Astrocyte (in vitro differentiated cells and primary cell): ENCODE measurements around the gene ZNF787. TPM values are rescaled to one million over a fixed set of nuclear protein-coding genes. Genes with fewer than 3 reads are reported as not detected.

Experiments
- DNase-seq: peaks from one replicate; pipeline ENCODE4 v3.0.0-alpha.2; 2010; ENCODE audit warnings: low read depth
- FAIRE-seq: peaks from 2 replicates; lab custom pipeline; 2011; peaks lifted over from hg19 to GRCh38; lab: Jason Lieb, UNC
- H2AFZ ChIP-seq: 2 replicates; pipeline ENCODE4 v1.6.0; 2012; ENCODE audit warnings: low read depth, low read length, inconsistent platforms
- H3K27ac ChIP-seq: 2 replicates; pipeline ENCODE4 v1.5.1; 2011; ENCODE audit warnings: low read depth, low read length, inconsistent platforms
- H3K27me3 ChIP-seq: 2 replicates; pipeline ENCODE4 v1.6.0; 2011; ENCODE audit warnings: low read length, inconsistent platforms; ENCODE audit not compliant: insufficient read depth
- H3K36me3 ChIP-seq: 2 replicates; pipeline ENCODE4 v1.5.1; 2011; ENCODE audit warnings: low read length, inconsistent platforms; ENCODE audit not compliant: insufficient read depth
- H3K4me1 ChIP-seq: 2 replicates; pipeline ENCODE4 v1.5.1; 2011; ENCODE audit warnings: low read length, inconsistent platforms; ENCODE audit not compliant: insufficient read depth
- H3K4me2 ChIP-seq: 2 replicates; pipeline ENCODE4 v1.6.0; 2012; ENCODE audit warnings: low read length, inconsistent platforms
- H3K4me3 ChIP-seq: 2 replicates; pipeline ENCODE4 v1.5.1; 2011; ENCODE audit warnings: low read depth, mild to moderate bottlenecking, low read length, inconsistent platforms; ENCODE audit not compliant: insufficient read depth
- H3K79me2 ChIP-seq: 2 replicates; pipeline ENCODE4 v1.6.0; 2012; ENCODE audit warnings: mild to moderate bottlenecking, low read length, inconsistent platforms; ENCODE audit not compliant: insufficient read depth
- H3K9ac ChIP-seq: 2 replicates; pipeline ENCODE4 v1.6.0; 2012; ENCODE audit warnings: mild to moderate bottlenecking, low read length, inconsistent platforms
- H3K9me3 ChIP-seq: 2 replicates; pipeline ENCODE4 v1.5.1; 2012; ENCODE audit warnings: low read depth, mild to moderate bottlenecking, low read length, inconsistent platforms; ENCODE audit not compliant: insufficient read depth
- H4K20me1 ChIP-seq: 2 replicates; pipeline ENCODE4 v1.6.0; 2012; ENCODE audit warnings: low read length, inconsistent platforms; ENCODE audit not compliant: insufficient read depth
- H3K27ac Mint-ChIP-seq: one replicate; pipeline ENCODE4 v1.8.0; 2021; ENCODE audit warnings: mild to moderate bottlenecking, mixed read lengths; ENCODE audit not compliant: unreplicated experiment
- H3K27me3 Mint-ChIP-seq: one replicate; pipeline ENCODE4 v1.8.0; 2021; ENCODE audit warnings: low read depth, mixed read lengths; ENCODE audit not compliant: unreplicated experiment
- H3K36me3 Mint-ChIP-seq: one replicate; pipeline ENCODE4 v1.8.0; 2021; ENCODE audit warnings: low read depth, mixed read lengths; ENCODE audit not compliant: unreplicated experiment
- H3K4me1 Mint-ChIP-seq: one replicate; pipeline ENCODE4 v1.8.0; 2021; ENCODE audit warnings: low read depth, mixed read lengths; ENCODE audit not compliant: unreplicated experiment
- H3K4me3 Mint-ChIP-seq: one replicate; pipeline ENCODE4 v1.8.0; 2021; ENCODE audit warnings: mild to moderate bottlenecking, moderate library complexity, mixed read lengths; ENCODE audit not compliant: unreplicated experiment
- H3K9me3 Mint-ChIP-seq: one replicate; pipeline ENCODE4 v1.8.0; 2021; ENCODE audit warnings: mild to moderate bottlenecking, mixed read lengths; ENCODE audit not compliant: unreplicated experiment
- CTCF ChIP-seq: IDR thresholded peaks from 2 replicates; pipeline ENCODE4 v1.5.1; 2011; ENCODE audit warnings: low read depth, mild to moderate bottlenecking, inconsistent platforms, low read length, moderate library complexity; ENCODE audit not compliant: insufficient read depth
- EZH2 ChIP-seq: IDR thresholded peaks from 2 replicates; pipeline ENCODE4 v1.6.1; 2012; ENCODE audit warnings: mild to moderate bottlenecking, low read length, inconsistent platforms; ENCODE audit not compliant: insufficient read depth
- total RNA-seq: library from RNA; stranded (reverse); gene quantifications from 2 replicates; pipeline ENCODE4 v1.2.1, GENCODE V29; 2021

The ZNF787 gene
- total RNA-seq, 1 donor from 2014 or later: 36.3 TPM

DNA sequence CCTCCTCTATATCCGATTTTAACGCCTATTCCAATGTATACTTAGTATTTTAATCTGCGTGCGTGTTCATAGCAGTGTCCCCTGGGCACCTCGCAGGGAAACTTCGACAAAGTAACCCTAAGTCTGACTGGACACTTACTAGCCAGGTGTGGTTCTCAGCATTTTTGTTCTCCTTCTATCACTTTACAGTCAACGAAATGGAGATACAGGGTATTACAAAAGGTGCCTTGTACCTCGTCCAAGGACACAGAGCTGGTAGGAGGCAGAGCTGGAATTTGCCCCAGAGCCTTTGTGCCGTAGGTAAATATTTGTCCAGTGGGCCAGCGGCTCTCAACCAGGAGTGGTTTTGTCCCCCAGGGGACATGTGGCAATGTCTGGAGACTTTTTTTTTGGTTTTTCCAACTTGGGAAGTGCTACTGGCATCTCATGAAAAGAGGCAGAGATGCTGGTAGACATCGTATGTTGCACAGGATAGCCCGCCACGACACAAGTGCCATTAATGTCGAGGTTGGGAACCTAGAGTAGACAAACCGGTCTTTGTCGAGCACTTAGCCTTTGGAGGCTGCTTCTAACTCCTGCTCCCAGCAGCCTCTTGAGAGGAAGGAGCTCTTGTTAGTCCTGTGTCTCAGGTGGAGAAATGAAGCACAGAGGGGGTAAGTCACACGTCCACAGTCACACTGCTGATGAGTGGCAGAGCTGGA lies 21.1 kb upstream of the ZNF787 start:
- Histone ChIP-seq H4K20me1 (peaks cover 15% of the 10 kb centered on the region), H3K79me2 (peaks cover 38% of the 10 kb centered on the region), H3K27ac (no peak overlapping the region), H2AFZ (no peak overlapping the region), H3K9me3 (no peaks in the 10 kb centered on the region), H3K27me3 (no peaks in the 10 kb centered on the region), H3K36me3 (no peaks in the 10 kb centered on the region), H3K9ac (peak overlapping the region; percentile 60), H3K4me1 (peaks cover 8% of the 10 kb centered on the region), H3K4me3 (peak overlapping the region; percentile 68), H3K4me2 (peak overlapping the region; percentile 97)
- no peaks in the 10 kb centered on the region for H3K9me3 Mint-ChIP-seq
- FAIRE-seq: no peak
- H3K36me3 Mint-ChIP-seq: no peaks in the 10 kb centered on the region
- H3K4me3 Mint-ChIP-seq: peak overlapping the region; percentile 84
- H3K4me1 Mint-ChIP-seq: peaks cover 9% of the 10 kb centered on the region
- DNase-seq: no peak
- no peak overlapping the region for H3K27ac Mint-ChIP-seq
- TF ChIP-seq EZH2 (no peak), CTCF (no peak)
- no peaks in the 10 kb centered on the region for H3K27me3 Mint-ChIP-seq

DNA sequence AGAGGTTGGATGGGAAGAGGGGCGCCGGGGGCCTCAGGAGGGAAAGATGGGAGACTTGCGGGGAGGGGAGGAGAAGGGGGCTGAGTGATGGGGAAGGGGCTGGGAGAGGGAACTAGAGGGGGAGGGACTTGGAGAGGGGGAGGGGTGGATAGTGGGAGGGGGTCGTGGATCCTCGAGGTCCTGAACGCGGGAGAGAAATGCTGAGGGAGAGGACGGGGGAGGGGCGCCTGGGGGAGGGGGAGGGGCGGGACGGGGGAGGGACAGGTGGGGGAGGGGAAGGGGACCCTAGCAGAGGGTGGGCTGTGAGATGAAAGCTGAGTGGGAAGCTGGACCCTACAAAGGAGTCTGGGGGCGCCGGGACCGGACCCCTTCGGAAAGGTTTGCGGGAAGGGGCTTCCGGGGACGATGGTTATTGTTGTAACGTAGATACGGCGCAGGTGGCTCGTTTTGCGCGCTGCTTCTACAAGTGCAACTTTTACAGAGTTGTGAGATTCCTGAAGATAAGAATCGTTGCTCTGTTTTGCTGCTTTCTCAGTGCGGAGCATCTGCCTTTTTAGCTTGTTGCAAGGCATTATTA lies 20.4 kb upstream of the ZNF787 start:
- Histone ChIP-seq H3K27me3 (no peaks in the 10 kb centered on the region), H3K4me2 (peak overlapping the region; percentile 97), H2AFZ (no peak overlapping the region), H3K36me3 (no peaks in the 10 kb centered on the region), H3K79me2 (peaks cover 38% of the 10 kb centered on the region), H3K9ac (peak overlapping the region; percentile 83), H3K4me3 (peak overlapping the region; percentile 74), H3K9me3 (no peaks in the 10 kb centered on the region), H4K20me1 (peaks cover 15% of the 10 kb centered on the region), H3K4me1 (peaks cover 8% of the 10 kb centered on the region), H3K27ac (no peak overlapping the region)
- Mint-ChIP-seq H3K4me1 (peaks cover 9% of the 10 kb centered on the region), H3K9me3 (no peaks in the 10 kb centered on the region), H3K36me3 (no peaks in the 10 kb centered on the region), H3K27ac (no peak overlapping the region), H3K4me3 (peak overlapping the region; percentile 84), H3K27me3 (no peaks in the 10 kb centered on the region)
- TF ChIP-seq CTCF: no peak
- no peak for TF ChIP-seq EZH2
- FAIRE-seq (no peak), DNase-seq (no peak)
